Fibroblast of lung (primary cell): ENCODE results near the gene TSPAN5. TPM values are rescaled to one million over a fixed set of nuclear protein-coding genes. Genes with fewer than 3 reads are reported as not detected.

Source experiments
- DNase-seq, 2 donors: peaks; one replicate each; pipeline versions ENCODE4 v3.0.0 to v3.0.0-alpha.2; 2010; ENCODE audit warnings: low read depth in 2 of 2
- H2AFZ ChIP-seq: 2 replicates; pipeline ENCODE4 v1.5.1; 2012; ENCODE audit warnings: low read length, control low read depth, inconsistent platforms
- H3K27ac ChIP-seq: 2 replicates; pipeline ENCODE4 v1.5.1; 2011; ENCODE audit warnings: low read length, control low read depth; ENCODE audit not compliant: insufficient read depth
- H3K27me3 ChIP-seq: 2 replicates; pipeline ENCODE4 v1.5.1; 2011; ENCODE audit warnings: mild to moderate bottlenecking, low read length; ENCODE audit not compliant: control insufficient read depth, insufficient read depth
- H3K36me3 ChIP-seq: 2 replicates; pipeline ENCODE4 v1.5.1; 2011; ENCODE audit warnings: low read length; ENCODE audit not compliant: control insufficient read depth, insufficient read depth
- H3K4me1 ChIP-seq: 2 replicates; pipeline ENCODE4 v1.5.1; 2011; ENCODE audit warnings: low read length; ENCODE audit not compliant: control insufficient read depth, insufficient read depth; ENCODE audit errors: extremely low read depth
- H3K4me2 ChIP-seq: 2 replicates; pipeline ENCODE4 v1.5.1; 2011; ENCODE audit warnings: low read length, control low read depth; ENCODE audit not compliant: insufficient read depth; ENCODE audit errors: extremely low read depth
- H3K4me3 ChIP-seq, 4 experiments: fragments of 200-600 bp in 1 of 4; sonication (generic) in 1 of 4; replicated peaks in 1 of 4; 2 replicates each; pipeline ENCODE4 v1.5.1; 2011 to 2016; ENCODE audit warnings: low read length in 4 of 4, low read depth in 3 of 4, mild to moderate bottlenecking in 3 of 4, control low read depth in 2 of 4, inconsistent platforms in 1 of 4, mixed read lengths in 1 of 4; ENCODE audit not compliant: insufficient read depth in 1 of 4; ENCODE audit errors: control extremely low read depth in 1 of 4
- H3K79me2 ChIP-seq: 2 replicates; pipeline ENCODE4 v1.5.1; 2012; ENCODE audit warnings: mild to moderate bottlenecking, low read length, inconsistent platforms; ENCODE audit not compliant: control insufficient read depth, insufficient read depth
- H3K9ac ChIP-seq: 2 replicates; pipeline ENCODE4 v1.5.1; 2011; ENCODE audit warnings: mild to moderate bottlenecking, low read length, control low read depth; ENCODE audit not compliant: insufficient read depth
- H3K9me3 ChIP-seq: 2 replicates; pipeline ENCODE4 v1.5.1; 2012; ENCODE audit warnings: low read depth, low read length; ENCODE audit not compliant: control insufficient read depth, insufficient read depth
- H4K20me1 ChIP-seq: 2 replicates; pipeline ENCODE4 v1.5.1; 2011; ENCODE audit warnings: low read length; ENCODE audit not compliant: control insufficient read depth, insufficient read depth; ENCODE audit errors: extremely low read depth
- EZH2 ChIP-seq: IDR thresholded peaks from 2 replicates; pipeline ENCODE4 v1.5.1; 2012; ENCODE audit warnings: low read length, control low read depth, mild to moderate bottlenecking; ENCODE audit errors: missing control alignments
- polyA plus RNA-seq, 2 donors: library from polyadenylated mRNA; depleted of rRNA in 1 of 2; stranded (reverse) in 1 of 2; unstranded in 1 of 2; fragments of >200 nt; gene quantifications; 2 replicates each; pipeline ENCODE4 v1.2.1, GENCODE V29; 2011 to 2012; ENCODE audit warnings: missing spikeins in 1 of 2
- total RNA-seq: library from RNA; depleted of rRNA; stranded (reverse); fragments of >200 nt; gene quantifications from 2 replicates; pipeline ENCODE4 v1.2.1, GENCODE V29; 2014
- TF ChIP-seq, protein P1 (sequence below), 2 donors: IDR thresholded peaks in 1 of 2; conservative IDR thresholded peaks in 1 of 2; 1 replicate in 1 of 2; 2 replicates in 1 of 2; pipeline ENCODE4 v1.5.1; 2011 to 2012; ENCODE audit warnings: low read length in 2 of 2, control low read depth in 1 of 2, inconsistent platforms in 1 of 2, low read depth in 1 of 2, mild to moderate bottlenecking in 1 of 2

Gene TSPAN5
- total and polyA plus RNA-seq, 2 donors (not counting 1 experiment from before 2014, with no cell fraction given): 109 to 129 TPM

DNA sequence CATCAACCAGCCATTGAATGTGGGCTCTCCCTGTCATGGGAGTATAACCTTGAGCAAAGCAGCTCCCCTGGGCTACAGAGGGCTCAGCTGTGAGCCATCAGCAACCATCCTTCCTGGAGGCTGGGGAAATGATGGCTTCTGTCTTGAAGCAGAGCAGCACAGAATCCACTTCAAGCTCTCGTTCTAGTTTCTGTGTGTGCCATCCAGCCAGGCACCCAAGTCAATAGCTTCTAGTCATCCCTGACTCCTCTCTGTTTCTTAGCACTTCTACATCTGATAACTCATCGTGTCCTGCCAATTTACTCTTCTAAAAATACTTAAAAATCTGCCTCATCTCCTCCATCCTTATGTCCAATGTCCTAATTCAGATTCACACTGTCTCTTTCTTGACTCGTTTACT lies 42.2 kb upstream of the TSPAN5 start:
- H3K9me3 ChIP-seq: no peaks in the 10 kb centered on the region
- H3K36me3 ChIP-seq: no peaks in the 10 kb centered on the region
- no peaks in the 10 kb centered on the region for H4K20me1 ChIP-seq
- no peaks in the 10 kb centered on the region for H3K79me2 ChIP-seq
- no peaks in the 10 kb centered on the region for H3K4me1 ChIP-seq
- no peak for DNase-seq
- TF ChIP-seq EZH2: no peak
- TF ChIP-seq, protein P1, sequence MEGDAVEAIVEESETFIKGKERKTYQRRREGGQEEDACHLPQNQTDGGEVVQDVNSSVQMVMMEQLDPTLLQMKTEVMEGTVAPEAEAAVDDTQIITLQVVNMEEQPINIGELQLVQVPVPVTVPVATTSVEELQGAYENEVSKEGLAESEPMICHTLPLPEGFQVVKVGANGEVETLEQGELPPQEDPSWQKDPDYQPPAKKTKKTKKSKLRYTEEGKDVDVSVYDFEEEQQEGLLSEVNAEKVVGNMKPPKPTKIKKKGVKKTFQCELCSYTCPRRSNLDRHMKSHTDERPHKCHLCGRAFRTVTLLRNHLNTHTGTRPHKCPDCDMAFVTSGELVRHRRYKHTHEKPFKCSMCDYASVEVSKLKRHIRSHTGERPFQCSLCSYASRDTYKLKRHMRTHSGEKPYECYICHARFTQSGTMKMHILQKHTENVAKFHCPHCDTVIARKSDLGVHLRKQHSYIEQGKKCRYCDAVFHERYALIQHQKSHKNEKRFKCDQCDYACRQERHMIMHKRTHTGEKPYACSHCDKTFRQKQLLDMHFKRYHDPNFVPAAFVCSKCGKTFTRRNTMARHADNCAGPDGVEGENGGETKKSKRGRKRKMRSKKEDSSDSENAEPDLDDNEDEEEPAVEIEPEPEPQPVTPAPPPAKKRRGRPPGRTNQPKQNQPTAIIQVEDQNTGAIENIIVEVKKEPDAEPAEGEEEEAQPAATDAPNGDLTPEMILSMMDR (conservative IDR thresholded peaks at IDR 0.05 in 1 of 2, IDR thresholded peaks at IDR 0.05 in 1 of 2; ENCODE audit: low read depth in 1 of 2, low read length in 2 of 2): no peak
- H3K9ac ChIP-seq: no peak overlapping the region
- H2AFZ ChIP-seq: no peak overlapping the region
- no peak overlapping the region for H3K27ac ChIP-seq
- no peak overlapping the region for H3K4me3 ChIP-seq
- no peak overlapping the region for H3K4me2 ChIP-seq
- H3K27me3 ChIP-seq: peaks cover 4% of the 10 kb centered on the region

DNA sequence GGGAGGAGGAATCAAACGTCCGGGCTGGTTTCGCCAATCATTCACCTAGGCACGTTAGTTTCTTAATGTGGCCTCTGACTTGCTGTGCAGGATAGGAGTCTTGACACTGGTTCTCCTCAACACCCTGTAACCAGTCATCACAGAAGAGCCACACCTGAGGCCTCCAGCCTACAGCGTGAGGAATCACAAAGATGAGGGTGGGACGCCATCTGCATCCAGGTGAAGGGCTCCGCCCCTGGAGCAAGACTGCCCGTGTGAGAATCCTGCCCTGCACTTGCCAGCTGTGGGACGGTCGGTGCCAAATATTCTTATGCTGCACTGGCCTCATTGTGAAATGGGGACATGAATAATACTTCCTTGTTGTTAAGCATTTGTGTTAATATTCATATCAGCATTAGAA lies 35.7 kb upstream of the TSPAN5 start:
- H3K4me1 ChIP-seq: no peaks in the 10 kb centered on the region
- H3K36me3 ChIP-seq: no peaks in the 10 kb centered on the region
- H3K4me3 ChIP-seq: no peak overlapping the region
- H2AFZ ChIP-seq: no peak overlapping the region
- no peaks in the 10 kb centered on the region for H3K9me3 ChIP-seq
- no peaks in the 10 kb centered on the region for H3K79me2 ChIP-seq
- H4K20me1 ChIP-seq: no peaks in the 10 kb centered on the region
- H3K9ac ChIP-seq: no peak overlapping the region
- H3K27ac ChIP-seq: no peak overlapping the region
- no peak overlapping the region for H3K4me2 ChIP-seq
- no peaks in the 10 kb centered on the region for H3K27me3 ChIP-seq
- no peak for DNase-seq
- TF ChIP-seq, protein P1 (conservative IDR thresholded peaks at IDR 0.05 in 1 of 2, IDR thresholded peaks at IDR 0.05 in 1 of 2; ENCODE audit: low read depth in 1 of 2, low read length in 2 of 2): no peak
- TF ChIP-seq EZH2: no peak

DNA sequence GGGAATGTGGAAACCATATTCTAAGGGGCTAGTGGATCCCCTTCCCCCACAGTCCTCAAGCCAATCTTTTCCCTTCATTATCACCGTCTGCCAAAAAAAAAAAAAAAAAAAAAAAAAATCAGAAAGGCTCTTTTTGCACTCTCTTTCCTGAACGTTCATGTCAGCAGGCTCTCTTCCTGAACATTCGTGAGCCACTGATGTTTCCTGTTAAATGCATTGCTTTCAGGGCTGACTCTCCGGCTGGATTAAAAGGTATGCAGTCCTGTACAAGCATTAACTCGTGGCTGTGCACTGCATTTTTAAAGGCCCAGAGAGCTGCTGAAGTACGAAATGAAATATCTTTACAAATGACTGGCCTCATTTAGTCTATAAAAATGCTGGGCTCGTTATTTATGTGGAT lies 34.0 kb upstream of the TSPAN5 start:
- Histone ChIP-seq H3K4me2 (no peak overlapping the region), H3K9ac (no peak overlapping the region), H3K4me1 (no peaks in the 10 kb centered on the region), H3K27ac (no peak overlapping the region), H3K36me3 (no peaks in the 10 kb centered on the region), H3K27me3 (no peaks in the 10 kb centered on the region), H2AFZ (no peak overlapping the region), H3K9me3 (no peaks in the 10 kb centered on the region), H3K4me3 (no peak overlapping the region), H4K20me1 (no peaks in the 10 kb centered on the region), H3K79me2 (no peaks in the 10 kb centered on the region)
- no peak for DNase-seq
- TF ChIP-seq, protein P1 (conservative IDR thresholded peaks at IDR 0.05 in 1 of 2, IDR thresholded peaks at IDR 0.05 in 1 of 2; ENCODE audit: low read depth in 1 of 2, low read length in 2 of 2): no peak
- no peak for TF ChIP-seq EZH2
